Esophagus muscularis mucosa (tissue), 4 donors: ENCODE data around the gene NTRK3. TPM values are rescaled to one million over a fixed set of nuclear protein-coding genes. Genes with fewer than 3 reads are reported as not detected.

ENCODE experiments used
- DNase-seq: peaks from one replicate; pipeline ENCODE4 v3.0.0-alpha.2; 2017; ENCODE audit errors: extremely low spot score
- H3K27ac ChIP-seq, 4 donors: fragments of 200-600 bp; sonication (generic); replicated peaks in 1 of 4; 1 replicate in 3 of 4; 2 replicates in 1 of 4; pipeline ENCODE4 v1.5.1; 2016 to 2019; ENCODE audit warnings: mild to moderate bottlenecking in 1 of 4
- H3K27me3 ChIP-seq, 4 donors: fragments of 200-600 bp; sonication (generic); one replicate each; pipeline versions ENCODE4 v1.5.1 to v1.6.0; 2016 to 2019
- H3K36me3 ChIP-seq, 4 donors: fragments of 200-600 bp; sonication (generic); one replicate each; pipeline ENCODE4 v1.5.1; 2016 to 2019
- H3K4me1 ChIP-seq, 4 donors: fragments of 200-600 bp; sonication (generic); one replicate each; pipeline ENCODE4 v1.5.1; 2016 to 2019
- H3K4me3 ChIP-seq, 4 donors: fragments of 200-600 bp; sonication (generic); 1 replicate in 2 of 4; 2 replicates in 2 of 4; pipeline ENCODE4 v1.5.1; 2016 to 2019; ENCODE audit warnings: mild to moderate bottlenecking in 4 of 4, moderate library complexity in 1 of 4
- H3K9me3 ChIP-seq, 4 donors: fragments of 200-600 bp; sonication (generic); 1 replicate in 3 of 4; 2 replicates in 1 of 4; pipeline ENCODE4 v1.5.1; 2016 to 2019
- EP300 ChIP-seq: sonication (generic); formaldehyde crosslinking; IDR thresholded peaks from one replicate; pipeline ENCODE4 v1.6.1; 2017; ENCODE audit warnings: antibody characterized with exemption
- POLR2A ChIP-seq: fragments of 450-650 bp; IDR thresholded peaks from one replicate; pipeline ENCODE4 v1.6.1; 2017; ENCODE audit warnings: antibody characterized with exemption, moderate library complexity, mild to moderate bottlenecking, low read depth
- POLR2AphosphoS5 ChIP-seq, 2 donors: sonication (generic); formaldehyde crosslinking; IDR thresholded peaks; one replicate each; pipeline ENCODE4 v1.6.1; 2017; ENCODE audit warnings: antibody characterized with exemption in 2 of 2
- WGBS: methylation state at CpG from one replicate; pipeline ENCODE4 v1.1.5; 2018; 5-methylcytosine and 5-hydroxymethylcytosine counted together
- intact Hi-C: fragments of 100-400 bp; cut with DNase I; formaldehyde crosslinking; loops from one replicate; pipeline ENCODE4 v1.15.1; 2023
- total RNA-seq, 4 donors: library from RNA; depleted of rRNA; stranded (reverse); fragments of >200 nt; gene quantifications; one replicate each; pipeline versions ENCODE4 v1.1.0 to v1.2.1, GENCODE V29; 2016
- TF ChIP-seq, protein P1 (sequence below), 3 experiments: fragments of 200-600 bp in 2 of 3; fragments of 450-650 bp in 1 of 3; sonication (generic) in 2 of 3; IDR thresholded peaks; one replicate each; pipeline ENCODE4 v1.5.1; 2017 to 2019; ENCODE audit warnings: antibody characterized with exemption in 3 of 3, mild to moderate bottlenecking in 2 of 3, moderate library complexity in 1 of 3

Gene NTRK3
- total RNA-seq, 4 donors from 2014 or later = 1.7 to 6.3 (median 3.0) TPM

DNA sequence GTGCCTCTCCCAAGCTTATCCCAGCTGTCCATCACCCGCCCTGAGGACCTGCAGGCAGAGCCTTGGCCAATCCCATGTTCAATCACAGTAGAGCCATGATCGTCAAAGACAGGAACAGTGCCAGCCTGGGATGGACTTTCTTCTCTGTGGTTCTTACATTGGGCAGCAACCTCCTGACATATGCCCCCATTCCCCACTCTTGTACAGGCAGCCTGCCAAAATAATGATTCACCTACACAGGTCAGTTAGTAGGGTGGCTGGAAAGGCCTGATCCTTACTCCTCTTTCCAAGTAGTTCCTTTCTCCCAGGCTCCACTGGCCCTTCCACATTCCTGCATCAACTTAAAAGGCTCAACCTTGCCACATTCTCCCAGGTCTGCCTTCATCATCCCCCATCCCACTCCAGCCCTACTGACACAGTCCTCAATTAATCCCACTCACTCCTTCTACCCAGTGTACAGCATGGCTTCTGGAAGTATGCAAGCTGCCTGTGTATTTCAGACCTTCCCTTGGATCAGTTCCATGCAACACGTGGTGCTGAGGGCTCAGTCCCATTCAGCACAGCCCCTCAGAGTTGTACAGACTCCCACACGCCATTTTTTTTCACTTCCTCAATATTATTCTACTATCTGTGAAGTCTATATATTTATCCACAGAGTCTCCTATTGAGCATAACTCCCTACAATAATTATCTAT lies 189.8 kb downstream of the NTRK3 start:
- no peaks in the 10 kb centered on the region for H3K36me3 ChIP-seq
- no peaks in the 10 kb centered on the region for H3K27me3 ChIP-seq
- no peaks in the 10 kb centered on the region for H3K9me3 ChIP-seq
- H3K4me3 ChIP-seq = no peak overlapping the region
- intact Hi-C loops = no loop called here
- 81% methylated on average over 3 of the region's 4 CpGs for WGBS
- TF ChIP-seq POLR2A = no peak
- no peak for TF ChIP-seq POLR2AphosphoS5 (IDR thresholded peaks at IDR 0.05)
- TF ChIP-seq, protein P1, sequence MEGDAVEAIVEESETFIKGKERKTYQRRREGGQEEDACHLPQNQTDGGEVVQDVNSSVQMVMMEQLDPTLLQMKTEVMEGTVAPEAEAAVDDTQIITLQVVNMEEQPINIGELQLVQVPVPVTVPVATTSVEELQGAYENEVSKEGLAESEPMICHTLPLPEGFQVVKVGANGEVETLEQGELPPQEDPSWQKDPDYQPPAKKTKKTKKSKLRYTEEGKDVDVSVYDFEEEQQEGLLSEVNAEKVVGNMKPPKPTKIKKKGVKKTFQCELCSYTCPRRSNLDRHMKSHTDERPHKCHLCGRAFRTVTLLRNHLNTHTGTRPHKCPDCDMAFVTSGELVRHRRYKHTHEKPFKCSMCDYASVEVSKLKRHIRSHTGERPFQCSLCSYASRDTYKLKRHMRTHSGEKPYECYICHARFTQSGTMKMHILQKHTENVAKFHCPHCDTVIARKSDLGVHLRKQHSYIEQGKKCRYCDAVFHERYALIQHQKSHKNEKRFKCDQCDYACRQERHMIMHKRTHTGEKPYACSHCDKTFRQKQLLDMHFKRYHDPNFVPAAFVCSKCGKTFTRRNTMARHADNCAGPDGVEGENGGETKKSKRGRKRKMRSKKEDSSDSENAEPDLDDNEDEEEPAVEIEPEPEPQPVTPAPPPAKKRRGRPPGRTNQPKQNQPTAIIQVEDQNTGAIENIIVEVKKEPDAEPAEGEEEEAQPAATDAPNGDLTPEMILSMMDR (IDR thresholded peaks at IDR 0.05) = no peak
- no peak for TF ChIP-seq EP300
- peaks cover 0 to 12% (median 12%) of the 10 kb centered on the region in 4 donors for H3K4me1 ChIP-seq
- no peak overlapping the region for H3K27ac ChIP-seq
- DNase-seq = no peak

DNA sequence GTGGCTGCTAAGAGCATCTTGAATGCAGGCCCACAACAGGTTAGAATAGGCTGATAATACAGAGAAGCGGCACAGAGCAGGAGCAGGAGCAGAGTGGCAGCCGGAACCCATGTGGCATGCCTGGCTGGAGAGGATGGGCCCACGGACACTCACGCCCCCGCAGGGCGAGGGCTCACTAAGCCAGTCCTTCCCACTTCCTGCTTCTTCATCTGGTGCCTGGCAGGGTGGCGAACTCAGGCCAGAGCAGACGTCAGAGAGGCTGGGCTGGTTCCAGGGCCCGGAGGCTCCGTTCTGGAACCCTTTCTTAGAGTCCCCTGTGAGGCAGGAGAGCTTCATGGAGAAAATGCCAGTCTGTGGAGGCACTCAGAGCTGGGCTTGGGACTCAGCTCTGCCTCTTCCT lies 195.1 kb downstream of the NTRK3 start:
- Histone ChIP-seq H3K27ac (no peak overlapping the region), H3K36me3 (no peaks in the 10 kb centered on the region), H3K4me1 (no peaks in the 10 kb centered on the region), H3K4me3 (no peak overlapping the region), H3K9me3 (no peaks in the 10 kb centered on the region), H3K27me3 (no peaks in the 10 kb centered on the region)
- no peak for DNase-seq
- TF ChIP-seq, protein P1 (IDR thresholded peaks at IDR 0.05) = no peak
- no peak for TF ChIP-seq POLR2A
- TF ChIP-seq EP300 = no peak
- no peak for TF ChIP-seq POLR2AphosphoS5 (IDR thresholded peaks at IDR 0.05)
- intact Hi-C loops = no loop called here
- 81% methylated on average over 10 of the region's 10 CpGs for WGBS

DNA sequence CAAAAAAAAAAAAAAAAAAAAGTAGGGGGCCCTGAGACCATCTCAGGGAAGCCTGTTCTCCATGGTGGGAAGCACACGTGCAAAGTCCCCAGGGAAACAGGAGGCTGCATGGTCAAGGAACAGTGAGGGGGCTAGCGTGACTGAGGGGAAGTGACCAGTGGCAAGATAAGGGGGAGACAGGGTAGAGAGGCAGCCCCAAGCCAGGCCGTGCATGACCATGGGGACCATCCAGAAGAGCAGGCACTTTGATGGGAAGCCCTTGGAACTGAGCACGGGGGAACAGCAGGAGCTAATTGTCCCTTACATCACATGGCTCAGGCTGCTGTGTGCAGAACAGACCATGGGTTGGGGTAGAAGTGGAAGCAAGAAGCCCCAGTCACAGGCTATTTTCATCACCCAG lies 196.2 kb downstream of the NTRK3 start:
- no peak overlapping the region for H3K4me3 ChIP-seq
- H3K36me3 ChIP-seq = no peaks in the 10 kb centered on the region
- H3K9me3 ChIP-seq = no peaks in the 10 kb centered on the region
- H3K4me1 ChIP-seq = no peaks in the 10 kb centered on the region
- intact Hi-C loops = no loop called here
- WGBS = 86% methylated on average over 4 of the region's 4 CpGs
- H3K27ac ChIP-seq = no peak overlapping the region
- H3K27me3 ChIP-seq = no peaks in the 10 kb centered on the region
- no peak for DNase-seq
- TF ChIP-seq EP300 = no peak
- no peak for TF ChIP-seq POLR2A
- TF ChIP-seq POLR2AphosphoS5 (IDR thresholded peaks at IDR 0.05) = no peak
- TF ChIP-seq, protein P1 (IDR thresholded peaks at IDR 0.05) = no peak

DNA sequence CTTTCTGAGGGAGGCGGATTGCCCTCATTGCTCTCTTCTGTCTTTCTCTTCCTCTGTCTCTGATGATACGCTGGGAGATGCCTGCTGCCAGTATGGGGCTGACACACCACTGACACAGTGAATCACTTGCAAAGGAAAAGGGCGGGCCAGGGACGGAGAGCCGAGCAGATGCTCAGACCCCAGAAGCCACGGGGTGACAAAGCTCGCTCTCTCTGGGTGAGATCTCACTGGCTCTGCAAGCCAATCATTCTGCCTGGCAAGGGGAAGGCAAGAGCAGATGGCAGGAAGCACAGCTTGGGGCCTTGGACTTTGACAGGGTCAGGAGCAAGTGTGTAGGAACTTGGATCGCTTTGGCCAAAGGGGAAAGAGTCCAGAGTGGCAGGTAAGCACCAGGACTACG lies 198.7 kb downstream of the NTRK3 start:
- Histone ChIP-seq H3K4me3 (no peak overlapping the region), H3K4me1 (no peaks in the 10 kb centered on the region), H3K36me3 (no peaks in the 10 kb centered on the region), H3K27ac (no peak overlapping the region), H3K9me3 (no peaks in the 10 kb centered on the region), H3K27me3 (no peaks in the 10 kb centered on the region)
- no peak for TF ChIP-seq POLR2A
- intact Hi-C loops = no loop called here
- DNase-seq = no peak
- 81% methylated on average over 7 of the region's 9 CpGs for WGBS

DNA sequence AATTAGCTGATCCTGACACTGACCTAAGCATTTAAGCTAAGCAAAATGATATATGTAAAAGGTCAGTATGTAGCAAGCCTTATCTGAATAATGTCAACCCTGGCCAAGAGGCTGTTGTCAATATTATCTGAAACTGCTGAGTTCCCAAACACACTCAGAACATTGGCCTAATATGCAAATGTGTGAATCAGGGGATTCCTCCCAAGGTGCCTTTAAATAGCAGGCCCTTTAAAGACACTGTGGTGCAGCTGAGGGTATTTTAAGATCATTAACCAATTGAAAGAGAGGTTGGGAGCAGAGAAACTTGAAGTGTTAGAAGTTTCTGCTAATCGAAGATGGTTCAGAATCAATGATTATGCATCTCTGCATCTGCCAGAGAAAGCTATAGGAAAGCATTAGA lies 207.0 kb downstream of the NTRK3 start:
- 79% methylated on average over 1 of the region's 1 CpG for WGBS
- Histone ChIP-seq H3K4me1 (peaks cover 0 to 5% (median 0%) of the 10 kb centered on the region in 4 donors), H3K9me3 (no peaks in the 10 kb centered on the region), H3K4me3 (no peak overlapping the region), H3K27me3 (no peaks in the 10 kb centered on the region), H3K27ac (no peak overlapping the region), H3K36me3 (no peaks in the 10 kb centered on the region)
- DNase-seq = no peak
- intact Hi-C loops = no loop called here
- TF ChIP-seq, protein P1 (IDR thresholded peaks at IDR 0.05) = no peak
- TF ChIP-seq EP300 (no peak), POLR2A (no peak), POLR2AphosphoS5 (IDR thresholded peaks at IDR 0.05) (no peak)
